HG03442 (cell line): ENCODE data around the gene FAM107B.

Source experiments
- ATAC-seq: cut with Tn5 transposase; IDR thresholded peaks from one replicate; pipeline ENCODE4 v1.9.1; 2021; ENCODE audit warnings: mild to moderate bottlenecking, moderate library complexity; ENCODE audit not compliant: unreplicated experiment

FAM107B gene

DNA sequence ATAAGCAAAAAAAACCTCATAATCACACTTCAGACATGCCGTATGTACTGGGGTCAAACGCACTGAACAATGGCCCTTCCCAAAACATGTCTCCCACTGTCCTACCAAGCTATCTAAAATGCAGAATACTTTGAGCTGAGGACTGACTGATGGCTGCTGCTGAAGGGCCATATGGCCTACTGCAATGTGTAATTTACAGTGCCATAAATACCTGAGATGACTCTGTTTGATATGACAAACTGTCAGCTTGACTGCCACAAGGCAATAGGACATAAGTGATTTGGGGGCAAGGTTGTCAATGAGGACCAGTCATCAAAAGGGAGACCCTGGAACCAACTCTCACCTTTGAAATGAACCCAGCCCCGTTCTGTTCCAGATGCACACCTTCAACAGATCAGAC lies 256.5 kb downstream of the FAM107B start:
- ATAC-seq, result no peak

DNA sequence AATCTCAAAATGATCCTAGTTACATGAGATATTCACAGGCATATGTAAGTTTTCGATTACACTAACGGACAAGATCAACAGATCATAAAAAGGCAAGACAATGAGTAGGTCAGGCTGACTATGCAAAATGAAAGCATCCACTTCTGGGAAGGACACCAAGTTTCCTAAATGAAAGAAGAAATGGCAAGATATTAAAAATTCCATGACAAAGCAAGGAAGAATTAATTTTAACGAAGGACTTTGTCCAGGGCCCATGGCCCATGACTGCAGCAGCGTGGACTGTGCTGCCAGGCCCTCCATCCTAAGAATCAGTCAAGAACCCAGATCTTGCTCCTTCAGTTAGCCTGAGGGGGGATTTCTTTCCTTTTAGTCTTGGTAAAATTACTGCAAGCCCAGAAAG lies 261.6 kb downstream of the FAM107B start:
- ATAC-seq, result no peak

DNA sequence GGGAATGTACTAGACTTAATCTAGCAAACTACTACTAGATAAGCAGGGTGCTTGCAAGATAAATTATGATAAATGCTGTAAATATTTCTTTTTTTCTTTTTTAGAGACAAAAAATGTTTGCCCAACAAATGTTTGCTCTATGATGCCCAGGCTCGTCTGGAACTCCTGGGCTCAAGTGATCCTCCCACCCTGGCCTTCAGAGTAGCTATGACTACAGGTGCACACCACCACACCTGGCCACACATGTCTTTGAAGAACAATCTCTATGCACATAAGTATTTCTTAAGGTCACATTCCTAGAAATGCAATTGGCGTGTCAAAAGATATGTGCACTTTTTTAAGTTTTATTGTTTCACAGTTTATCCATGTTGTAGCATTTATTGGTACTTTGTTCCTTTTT lies 264.4 kb downstream of the FAM107B start:
- ATAC-seq, result no peak

DNA sequence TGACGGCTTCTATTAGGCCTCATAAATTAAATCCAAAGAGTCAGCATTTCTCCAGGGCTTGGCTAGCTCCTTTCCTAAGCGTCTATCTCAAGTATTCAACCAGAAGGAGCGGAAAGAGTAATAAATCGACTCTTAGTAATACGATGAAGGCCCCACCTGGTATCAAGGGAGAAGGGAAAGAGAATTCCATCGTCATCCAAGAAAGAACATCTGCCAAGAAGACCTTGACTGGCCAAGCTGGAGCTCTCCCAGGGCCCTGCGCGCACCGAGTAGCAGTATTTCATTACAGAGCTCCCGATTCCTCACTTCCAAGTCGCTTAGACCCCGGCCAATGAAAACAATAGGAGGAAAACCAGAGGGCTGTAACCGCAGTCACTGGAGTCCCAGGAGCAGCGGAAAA lies 266.0 kb downstream of the FAM107B start:
- ATAC-seq, result no peak

DNA sequence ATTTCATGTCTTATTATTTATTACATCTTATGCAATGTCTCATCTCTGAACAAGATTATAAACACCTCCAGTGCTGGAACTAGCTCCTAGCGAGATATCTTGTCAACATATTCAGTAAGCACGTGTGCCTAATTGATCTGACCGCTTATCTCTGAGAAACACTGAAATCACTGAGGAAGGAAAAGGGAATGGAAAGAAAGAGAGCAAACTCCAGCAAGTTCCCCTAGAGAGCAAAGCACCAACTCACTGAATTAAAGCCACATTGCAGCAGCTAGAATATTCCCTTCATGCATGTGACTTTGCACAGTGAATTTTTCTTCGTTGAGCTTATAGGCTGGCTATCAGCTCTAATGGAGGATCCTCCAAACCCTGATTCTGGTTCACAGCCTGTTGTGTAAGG lies 266.9 kb downstream of the FAM107B start:
- no peak for ATAC-seq

DNA sequence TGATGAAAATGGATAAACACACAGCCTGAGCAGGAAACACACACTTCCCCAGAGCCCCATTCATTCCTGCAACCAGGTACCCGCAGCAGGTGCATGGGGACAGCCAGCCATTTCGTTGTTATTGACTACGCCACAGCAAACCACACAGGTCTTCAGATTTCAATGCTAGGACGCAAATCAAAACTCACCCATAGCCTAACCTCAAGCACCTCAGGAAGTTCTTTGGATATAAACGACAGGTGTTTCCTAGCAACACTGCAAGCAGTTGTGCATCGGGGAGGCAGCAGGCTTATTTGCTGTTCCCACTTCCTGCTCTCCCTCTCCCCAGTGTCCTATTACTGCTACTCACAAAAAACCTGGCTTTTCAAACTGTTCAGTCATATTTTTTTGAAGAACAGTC lies 267.5 kb downstream of the FAM107B start:
- no peak for ATAC-seq

DNA sequence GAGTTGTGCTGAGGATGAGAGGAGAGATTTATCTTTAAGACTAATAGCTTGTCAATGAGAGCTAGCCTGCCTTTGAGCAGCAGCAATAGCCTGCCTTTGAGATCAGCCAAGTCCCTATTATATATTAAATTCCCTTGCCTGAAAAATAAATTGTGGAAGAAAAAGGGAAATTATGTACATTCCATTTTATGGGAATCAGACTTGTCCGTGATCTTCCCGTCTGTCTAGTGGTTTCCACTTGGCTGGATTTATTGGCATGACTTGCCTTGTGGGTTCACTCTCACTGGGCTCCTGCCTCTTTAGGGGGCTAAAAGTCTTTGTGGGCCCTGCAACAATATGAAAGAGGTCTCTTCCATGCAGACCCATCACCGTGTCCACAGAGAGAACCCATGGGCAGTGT lies 272.3 kb downstream of the FAM107B start:
- ATAC-seq, result no peak

DNA sequence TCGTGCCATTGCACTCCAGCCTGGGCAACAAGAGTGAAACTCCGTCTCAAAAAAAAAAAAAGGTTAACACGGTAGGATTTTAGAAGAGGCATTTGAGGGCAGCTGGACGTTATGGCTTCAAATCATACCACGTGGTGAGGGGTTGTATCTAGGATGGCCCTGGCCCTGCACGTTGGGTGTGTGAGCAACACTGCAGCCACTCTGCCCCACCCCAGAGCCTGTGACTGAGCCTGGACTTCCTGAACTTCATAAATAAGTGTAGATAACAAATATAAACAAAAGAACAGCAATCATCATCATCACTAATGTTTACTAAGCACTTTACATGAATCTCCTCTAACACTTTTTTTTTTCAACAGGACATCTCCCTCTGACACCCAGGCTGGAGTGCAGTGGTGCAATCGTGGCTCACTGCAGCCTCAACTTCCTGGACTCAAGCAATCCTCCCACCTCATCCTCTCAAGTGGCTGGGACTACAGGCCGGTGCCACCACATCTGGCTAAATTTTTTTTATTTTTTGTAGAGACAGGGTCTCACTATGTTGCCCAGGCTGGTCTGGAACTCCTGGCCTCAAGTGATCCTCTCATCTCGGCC lies 274.4 kb downstream of the FAM107B start:
- no peak for ATAC-seq

DNA sequence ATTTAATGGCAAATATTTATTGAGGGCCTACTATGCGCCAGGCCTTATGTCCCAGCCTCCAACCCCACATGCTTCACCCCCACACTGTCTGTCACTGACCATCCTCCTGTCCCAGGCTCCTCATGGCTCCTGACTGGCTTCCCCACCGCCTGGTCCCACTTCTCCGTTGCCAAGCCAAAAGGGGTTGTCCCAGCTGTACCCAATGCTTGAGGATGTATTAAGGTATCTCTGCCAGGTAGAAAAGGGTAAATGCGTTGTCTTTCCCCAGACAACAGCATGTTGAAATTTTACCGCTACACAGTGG lies 275.1 kb downstream of the FAM107B start:
- ATAC-seq, result no peak

DNA sequence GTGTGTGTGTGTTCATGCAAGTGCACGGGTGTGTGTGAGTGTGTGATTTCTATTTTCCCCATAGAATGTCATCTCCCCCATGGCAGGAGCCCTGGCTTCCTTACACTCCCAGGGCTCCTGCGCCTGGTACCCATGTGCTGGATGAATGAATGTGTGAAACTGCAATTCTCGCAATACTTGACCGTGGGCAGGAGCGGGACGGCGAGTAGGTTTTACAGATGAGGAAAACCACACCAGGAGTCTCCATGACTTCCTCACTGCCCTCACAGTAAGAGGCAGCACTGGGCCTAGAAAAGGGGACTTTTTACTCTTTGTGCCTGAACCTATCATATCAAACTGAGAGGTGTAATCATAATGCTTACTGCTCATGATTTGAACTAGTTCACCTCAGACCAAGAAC lies 276.4 kb downstream of the FAM107B start:
- ATAC-seq, result no peak

DNA sequence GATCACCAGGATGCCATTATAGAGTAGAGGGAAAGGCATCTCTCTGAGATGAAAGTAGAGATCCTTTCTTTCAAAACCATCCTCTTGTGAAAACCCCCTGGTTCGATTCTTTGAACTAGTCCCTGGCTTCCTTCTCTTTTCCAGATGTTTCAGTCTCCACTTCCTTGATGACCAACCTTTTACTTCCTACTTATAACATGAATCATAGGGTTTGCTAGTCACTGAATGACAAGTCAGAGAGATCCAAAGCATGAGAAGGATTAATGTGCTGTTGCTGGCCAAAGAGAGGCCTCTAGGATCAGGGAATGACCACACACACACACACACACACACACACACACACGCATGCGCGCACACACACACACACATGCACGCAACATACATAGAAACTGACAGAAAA lies 282.9 kb downstream of the FAM107B start:
- no peak for ATAC-seq

DNA sequence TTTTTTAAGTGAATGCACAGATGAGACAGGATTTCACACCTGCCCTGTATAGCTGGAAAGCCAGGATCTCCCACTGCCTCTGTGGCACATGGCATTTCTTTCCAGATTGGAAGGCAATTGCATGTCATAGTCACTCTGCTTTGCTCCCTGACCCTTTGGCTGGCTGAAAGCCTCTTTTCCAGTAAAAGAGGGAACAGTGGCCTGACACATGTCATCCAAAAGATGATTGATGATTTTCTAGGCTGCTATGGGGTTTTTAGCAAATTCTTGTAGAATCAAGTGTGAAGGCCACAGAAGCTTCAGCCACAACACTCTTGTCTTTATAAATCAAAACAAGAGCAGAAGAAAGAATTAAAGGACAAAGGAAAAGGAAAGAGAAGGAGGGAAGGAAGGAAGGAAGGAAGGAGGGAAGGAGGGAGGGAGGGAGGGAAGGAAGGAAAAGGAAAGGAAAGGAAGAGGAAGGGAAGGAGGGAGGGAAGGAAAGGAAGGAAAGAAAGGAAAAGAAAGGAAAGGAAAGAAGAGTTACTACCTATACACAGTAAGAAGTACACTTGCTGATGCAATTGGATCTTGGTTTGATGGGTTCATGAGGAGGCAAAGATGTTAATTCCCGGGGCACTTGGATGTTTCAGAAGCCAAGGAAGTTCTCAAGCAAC lies 285.0 kb downstream of the FAM107B start:
- ATAC-seq, result no peak

DNA sequence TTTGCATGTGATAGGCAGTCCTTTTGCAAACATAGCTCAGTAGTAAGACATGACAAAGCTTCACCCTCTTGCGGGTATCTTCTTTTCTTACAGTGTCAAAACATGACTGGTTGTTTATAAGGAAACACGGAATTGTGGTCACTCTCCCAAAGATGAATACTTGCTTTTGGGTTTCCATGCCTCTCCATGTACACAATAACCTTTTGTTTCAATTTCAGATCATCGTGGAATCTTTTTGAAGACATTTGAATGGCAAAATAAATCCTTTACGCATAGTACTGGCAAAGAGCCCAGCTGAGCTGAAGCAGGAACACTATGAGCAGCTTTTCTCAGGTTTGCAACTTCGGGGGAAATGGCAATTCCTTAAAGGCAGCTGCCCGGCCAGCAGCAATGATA lies 287.2 kb downstream of the FAM107B start:
- no peak for ATAC-seq

DNA sequence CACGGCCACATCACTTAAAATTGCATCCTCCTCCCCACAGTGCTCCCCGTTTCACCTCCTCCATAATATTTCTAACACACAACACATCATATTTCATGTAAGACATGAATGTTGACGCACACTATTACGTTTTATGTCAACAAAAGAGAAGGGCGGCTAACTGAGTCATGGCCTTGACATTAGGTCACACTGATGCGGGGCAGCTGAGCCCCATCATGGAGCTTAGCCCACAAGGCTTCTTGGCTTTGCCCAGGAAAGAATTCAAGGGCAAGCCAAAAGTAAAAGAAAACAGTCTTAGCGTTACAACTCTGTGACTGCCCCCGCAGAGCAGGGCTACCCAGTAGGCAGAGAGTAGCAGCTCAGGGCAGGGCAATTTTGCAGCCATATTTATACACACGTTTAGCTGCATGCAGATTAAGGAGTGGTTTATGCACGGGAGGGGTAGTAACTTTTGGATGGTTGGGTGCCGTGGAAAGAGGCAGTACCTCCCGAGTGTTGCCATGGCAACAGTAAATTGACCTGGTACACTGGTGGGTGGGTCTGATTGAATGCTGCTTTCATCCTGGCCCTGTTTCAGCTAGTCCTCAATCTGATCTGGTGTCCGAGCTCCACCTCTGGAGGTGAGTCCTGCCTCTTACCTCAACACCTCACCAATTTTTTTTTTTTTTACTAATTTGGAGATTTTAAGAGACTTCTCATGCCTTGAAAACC lies 287.8 kb downstream of the FAM107B start:
- ATAC-seq, result no peak

DNA sequence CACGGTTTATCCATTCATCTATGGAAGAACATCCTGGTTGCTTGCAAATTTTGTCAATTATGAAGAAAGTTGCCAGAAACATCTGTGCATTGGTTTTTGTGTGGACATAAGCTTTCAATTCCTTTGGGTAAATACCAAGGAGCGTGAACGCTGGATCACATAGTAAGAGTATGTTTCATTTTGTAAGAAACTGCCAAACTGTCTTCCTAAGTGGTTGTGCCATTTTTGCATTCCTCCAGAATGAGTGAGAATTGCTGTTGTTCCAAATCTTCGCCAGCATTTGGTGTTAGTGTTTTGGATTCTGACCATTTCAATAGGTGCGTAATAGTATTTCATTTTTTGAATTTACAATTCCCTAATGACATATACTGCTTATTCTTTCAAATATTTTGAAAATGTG lies 288.7 kb downstream of the FAM107B start:
- ATAC-seq, result no peak

DNA sequence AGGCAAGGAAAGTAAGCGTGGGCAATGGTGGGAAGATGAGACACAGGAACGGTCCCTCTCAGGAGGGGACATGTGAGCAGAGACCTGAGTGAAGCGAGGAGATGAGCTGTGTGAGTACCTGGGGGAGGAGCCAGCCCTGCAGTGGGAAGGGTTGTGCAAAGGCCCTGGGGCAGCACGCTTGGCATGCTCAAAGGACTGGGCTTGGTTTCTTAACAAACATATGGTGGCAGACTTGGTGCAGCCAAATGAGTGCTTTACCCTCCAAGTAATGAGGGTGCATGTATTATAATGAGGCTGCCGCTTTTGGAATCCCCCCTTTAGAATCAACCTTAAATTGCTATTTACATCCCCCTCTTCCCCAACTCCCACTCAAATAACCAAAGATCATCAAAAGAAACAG lies 291.3 kb downstream of the FAM107B start:
- no peak for ATAC-seq

DNA sequence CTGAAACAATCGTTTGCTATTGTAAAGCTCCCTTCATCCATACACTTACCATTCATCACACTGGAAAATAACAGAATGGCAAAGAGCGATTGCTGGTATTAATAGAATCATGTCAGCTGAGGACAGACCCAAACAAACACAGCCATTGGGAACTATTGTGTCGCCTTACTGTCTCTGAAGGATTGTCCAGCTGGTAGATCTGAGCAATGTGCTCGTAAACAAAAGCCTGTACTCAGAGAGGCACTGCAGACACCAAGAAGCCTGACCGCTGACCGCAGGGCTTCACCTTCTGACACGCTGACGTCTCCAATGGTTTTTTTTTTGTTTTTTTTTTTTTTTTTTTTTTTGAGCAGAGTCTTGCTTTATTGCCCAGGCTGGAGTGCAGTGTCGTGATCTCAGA lies 292.9 kb downstream of the FAM107B start:
- no peak for ATAC-seq

DNA sequence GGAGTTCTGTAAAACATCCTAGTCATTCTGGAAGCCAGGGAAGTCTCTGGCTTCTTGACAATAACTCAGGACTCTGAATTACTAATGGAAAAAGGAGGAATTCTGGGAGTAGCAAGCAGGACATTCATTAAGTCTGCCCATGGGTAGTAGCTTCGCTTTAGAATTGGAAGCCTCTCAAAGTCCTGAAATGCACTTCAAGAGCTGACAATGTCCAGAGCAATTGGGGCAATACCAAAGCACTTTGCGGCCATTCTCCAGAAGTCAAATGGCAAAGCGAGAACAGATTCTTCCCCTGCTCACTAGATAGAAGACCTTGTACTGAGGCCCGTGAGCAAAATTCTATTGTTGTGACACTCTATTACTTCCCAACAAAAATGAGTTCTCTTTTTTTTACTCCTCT lies 293.7 kb downstream of the FAM107B start:
- ATAC-seq, result no peak

DNA sequence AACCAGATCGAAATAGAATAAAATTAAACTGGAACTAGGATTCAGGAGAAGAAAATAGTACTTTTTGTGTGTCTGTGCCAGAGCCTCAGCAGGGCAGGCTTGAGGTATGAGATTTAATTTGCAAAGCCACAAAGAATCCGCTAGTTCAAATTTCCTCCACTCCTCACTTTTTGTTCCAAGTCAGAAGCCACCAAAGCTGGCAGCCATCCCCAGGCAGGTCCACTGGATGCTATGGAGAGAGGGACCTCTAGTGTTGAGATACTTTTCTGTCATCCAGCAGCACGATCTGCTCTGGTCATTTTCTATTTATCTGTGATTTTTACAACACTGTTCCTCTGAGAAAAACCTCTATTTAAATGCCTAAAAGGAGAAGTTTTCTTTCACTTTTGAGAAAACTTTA lies 296.1 kb downstream of the FAM107B start:
- ATAC-seq, result no peak

DNA sequence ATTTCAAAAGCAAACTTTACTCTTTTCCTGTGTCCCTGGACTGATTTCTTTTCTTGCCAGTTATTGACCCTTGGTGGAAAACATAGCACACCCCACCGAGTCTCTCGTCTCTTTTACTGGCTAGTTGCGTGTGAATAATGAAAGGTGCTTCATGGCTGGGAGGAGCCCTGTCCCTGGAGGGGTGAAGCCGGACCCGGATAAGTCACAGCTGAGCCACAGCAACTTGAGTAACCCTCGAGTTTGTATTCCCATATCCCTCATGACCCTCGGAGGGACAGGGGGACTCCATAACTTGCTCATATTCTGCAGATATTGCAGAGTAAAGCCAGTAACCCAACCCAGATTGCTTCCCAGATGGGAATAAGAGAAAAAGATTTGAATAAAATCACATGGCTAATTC lies 296.5 kb downstream of the FAM107B start:
- no peak for ATAC-seq

DNA sequence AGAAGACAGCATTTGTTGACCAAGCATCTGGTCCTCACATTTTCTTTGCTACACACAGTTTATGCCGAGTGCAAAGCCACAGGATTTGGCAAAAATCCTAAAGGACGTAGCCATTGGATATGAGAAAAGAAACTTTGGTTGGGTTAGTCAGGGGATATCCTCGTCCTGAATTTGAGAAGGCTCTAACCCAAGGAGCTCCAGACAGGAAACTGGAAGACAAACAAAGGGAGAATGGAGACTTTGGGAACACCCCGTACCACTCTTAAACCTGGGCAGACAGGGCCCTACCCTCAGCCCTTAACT lies 297.3 kb downstream of the FAM107B start:
- ATAC-seq, result no peak

DNA sequence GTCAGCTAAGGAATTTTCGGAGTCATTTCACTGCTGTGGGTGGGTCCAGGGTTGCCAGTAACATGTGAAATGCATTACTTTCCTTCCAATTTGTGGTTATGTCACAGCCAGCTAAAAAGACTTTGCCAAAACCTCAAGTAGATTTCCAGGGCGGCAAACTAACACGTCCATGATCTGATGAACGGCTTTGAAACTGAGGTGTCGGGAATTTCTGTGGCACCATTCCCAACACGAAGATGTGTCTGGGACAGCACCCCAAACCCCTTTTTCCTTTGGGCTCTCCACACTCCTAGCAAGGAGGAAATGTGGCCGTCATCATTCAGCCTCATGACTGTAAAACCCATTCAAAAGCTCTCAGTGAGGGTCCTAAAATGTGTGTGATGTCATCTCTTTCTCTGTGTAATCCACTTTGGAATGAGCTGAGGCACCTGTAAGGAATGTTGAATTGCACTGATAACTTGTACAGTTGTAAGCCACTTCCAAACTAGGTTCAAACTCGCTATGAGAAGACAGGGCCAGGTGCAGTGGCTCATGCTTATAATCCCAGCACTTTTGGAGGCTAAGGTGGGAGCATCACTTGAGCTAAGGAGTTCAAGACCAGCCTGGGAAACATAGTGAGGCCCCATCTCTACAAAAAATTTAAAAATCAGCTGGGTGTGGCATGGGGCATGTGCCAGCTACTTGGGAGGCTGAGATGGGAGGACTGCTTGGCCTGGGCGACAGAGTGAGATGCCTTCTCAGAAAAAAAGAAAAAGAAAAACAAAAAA lies 297.9 kb downstream of the FAM107B start:
- no peak for ATAC-seq
